HEK293 (cell line): ENCODE data around the gene TPSG1.

Experiments used
- GFI1B ChIP-seq: fragments of 450-650 bp; formaldehyde crosslinking; IDR thresholded peaks from 2 replicates; pipeline ENCODE4 v1.5.1; 2016; ENCODE audit warnings: missing biosample characterization, missing genetic modification characterization
- KLF7 ChIP-seq: fragments of 450-650 bp; formaldehyde crosslinking; IDR thresholded peaks from 2 replicates; pipeline ENCODE4 v1.5.1; 2016; ENCODE audit warnings: missing biosample characterization, missing genetic modification characterization, borderline replicate concordance
- PRDM4 ChIP-seq: fragments of 450-650 bp; formaldehyde crosslinking; IDR thresholded peaks from 2 replicates; pipeline ENCODE4 v1.5.1; 2017; ENCODE audit warnings: missing biosample characterization, missing genetic modification characterization
- REST ChIP-seq: fragments of 450-650 bp; formaldehyde crosslinking; IDR thresholded peaks from 2 replicates; pipeline ENCODE4 v1.5.1; 2016; ENCODE audit warnings: missing biosample characterization, missing genetic modification characterization
- ZBTB6 ChIP-seq: fragments of 450-650 bp; formaldehyde crosslinking; IDR thresholded peaks from 2 replicates; pipeline ENCODE4 v1.5.1; 2017; ENCODE audit warnings: missing biosample characterization, missing genetic modification characterization
- ZNF112 ChIP-seq: fragments of 450-650 bp; formaldehyde crosslinking; IDR thresholded peaks from 2 replicates; pipeline ENCODE4 v1.5.0; 2017; ENCODE audit warnings: missing biosample characterization, missing genetic modification characterization
- ZNF114 ChIP-seq: fragments of 450-650 bp; formaldehyde crosslinking; IDR thresholded peaks from 2 replicates; pipeline ENCODE4 v1.5.0; 2017; ENCODE audit warnings: missing biosample characterization, missing genetic modification characterization
- ZNF214 ChIP-seq: fragments of 450-650 bp; formaldehyde crosslinking; IDR thresholded peaks from 2 replicates; pipeline ENCODE4 v1.5.1; 2017; ENCODE audit warnings: missing biosample characterization, mild to moderate bottlenecking, missing genetic modification characterization, borderline replicate concordance
- ZNF350 ChIP-seq: fragments of 450-650 bp; formaldehyde crosslinking; IDR thresholded peaks from 2 replicates; pipeline ENCODE4 v1.5.0; 2017; ENCODE audit warnings: missing biosample characterization, mild to moderate bottlenecking, missing genetic modification characterization
- ZNF488 ChIP-seq: fragments of 450-650 bp; formaldehyde crosslinking; IDR thresholded peaks from 2 replicates; pipeline ENCODE4 v1.5.1; 2016; ENCODE audit warnings: missing biosample characterization, missing genetic modification characterization
- ZNF623 ChIP-seq: fragments of 450-650 bp; formaldehyde crosslinking; IDR thresholded peaks from 2 replicates; pipeline ENCODE4 v1.5.1; 2016; ENCODE audit warnings: missing biosample characterization, missing genetic modification characterization
- ZNF658 ChIP-seq: fragments of 450-650 bp; formaldehyde crosslinking; IDR thresholded peaks from 2 replicates; pipeline ENCODE4; 2016; ENCODE audit warnings: missing biosample characterization, missing genetic modification characterization
- ZNF670 ChIP-seq: fragments of 450-650 bp; formaldehyde crosslinking; IDR thresholded peaks from 2 replicates; pipeline ENCODE4 v1.5.1; 2016; ENCODE audit warnings: missing biosample characterization, missing genetic modification characterization, low read depth
- ZNF692 ChIP-seq: fragments of 450-650 bp; formaldehyde crosslinking; IDR thresholded peaks from 2 replicates; pipeline ENCODE4 v1.5.1; 2016; ENCODE audit warnings: missing biosample characterization, missing genetic modification characterization
- ZNF707 ChIP-seq: fragments of 450-650 bp; formaldehyde crosslinking; IDR thresholded peaks from 2 replicates; pipeline ENCODE4 v1.5.1; 2016; ENCODE audit warnings: missing biosample characterization, missing genetic modification characterization
- ZNF792 ChIP-seq: fragments of 450-650 bp; formaldehyde crosslinking; IDR thresholded peaks from 2 replicates; pipeline ENCODE4 v1.5.1; 2016; ENCODE audit warnings: missing biosample characterization, missing genetic modification characterization
- TF ChIP-seq, protein P1 (sequence below): fragments of 450-650 bp; formaldehyde crosslinking; IDR thresholded peaks from 2 replicates; pipeline ENCODE4 v1.5.1; 2016; ENCODE audit warnings: missing biosample characterization, missing genetic modification characterization
- TF ChIP-seq, protein P2 (sequence below): fragments of 450-650 bp; IDR thresholded peaks from 2 replicates; pipeline ENCODE4 v1.5.1; 2018; ENCODE audit warnings: missing biosample characterization, missing genetic modification characterization
- TF ChIP-seq, protein P3 (sequence below): fragments of 450-650 bp; formaldehyde crosslinking; conservative IDR thresholded peaks from 2 replicates; pipeline ENCODE4 v1.5.1; 2016; ENCODE audit warnings: low read depth, missing biosample characterization, missing genetic modification characterization
- TF ChIP-seq, protein P4 (sequence below): IDR thresholded peaks from 2 replicates; pipeline ENCODE4 v1.6.1; 2011; ENCODE audit warnings: mild to moderate bottlenecking, low read depth, low read length, borderline replicate concordance

The TPSG1 gene

DNA sequence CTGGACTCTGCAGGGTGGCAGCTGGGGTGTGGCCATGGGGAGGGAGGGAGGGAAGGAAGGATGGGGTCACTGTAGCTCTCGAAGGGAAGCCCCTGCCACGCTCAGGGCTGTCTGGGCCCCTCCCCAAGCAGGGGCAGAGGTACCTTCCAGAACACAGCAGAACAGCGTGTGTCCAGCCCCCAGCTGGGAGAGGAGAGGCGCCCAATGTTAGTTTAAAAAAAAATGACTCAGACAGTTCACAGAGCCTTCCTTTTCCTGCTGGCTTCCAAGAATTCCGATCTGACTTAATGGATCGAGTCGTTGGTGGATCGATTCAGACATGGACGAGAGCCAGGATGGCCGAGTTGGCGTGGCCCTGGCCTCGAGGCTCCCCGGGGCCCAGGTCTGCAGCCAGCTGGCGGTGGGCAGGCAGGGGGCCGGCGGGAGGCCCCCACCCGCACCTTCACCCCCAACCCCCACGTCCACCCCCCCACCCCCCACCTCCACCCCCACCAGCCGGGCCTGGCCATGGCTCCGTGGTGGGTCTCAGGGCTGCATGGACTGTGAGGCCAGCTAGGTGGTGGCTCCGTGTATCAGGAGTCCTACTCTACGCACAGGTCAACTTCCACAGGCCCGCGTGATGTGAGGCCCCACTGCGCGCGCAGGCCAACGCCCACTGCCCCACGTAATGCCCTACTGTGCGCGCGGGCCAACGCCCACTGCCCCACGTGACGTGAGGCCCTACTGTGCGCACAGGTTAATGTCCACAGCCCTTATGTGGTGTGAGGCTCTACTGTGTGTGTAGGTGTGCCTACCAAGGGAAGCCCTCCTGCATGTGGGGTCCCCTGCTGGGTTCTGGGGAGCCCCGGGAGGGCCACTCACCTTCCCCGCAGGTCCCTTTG is 50.4 kb downstream of the TPSG1 start (continued):
- TF ChIP-seq REST: no peak
- TF ChIP-seq, protein P1, sequence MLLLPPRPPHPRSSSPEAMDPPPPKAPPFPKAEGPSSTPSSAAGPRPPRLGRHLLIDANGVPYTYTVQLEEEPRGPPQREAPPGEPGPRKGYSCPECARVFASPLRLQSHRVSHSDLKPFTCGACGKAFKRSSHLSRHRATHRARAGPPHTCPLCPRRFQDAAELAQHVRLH: no peak
- TF ChIP-seq ZNF350 (tag by site-specific recombination): no peak
- no peak for TF ChIP-seq ZBTB6 (tag by site-specific recombination)
- no peak for TF ChIP-seq ZNF488 (tag by site-specific recombination)
- TF ChIP-seq ZNF214: no peak
- TF ChIP-seq, protein P2, sequence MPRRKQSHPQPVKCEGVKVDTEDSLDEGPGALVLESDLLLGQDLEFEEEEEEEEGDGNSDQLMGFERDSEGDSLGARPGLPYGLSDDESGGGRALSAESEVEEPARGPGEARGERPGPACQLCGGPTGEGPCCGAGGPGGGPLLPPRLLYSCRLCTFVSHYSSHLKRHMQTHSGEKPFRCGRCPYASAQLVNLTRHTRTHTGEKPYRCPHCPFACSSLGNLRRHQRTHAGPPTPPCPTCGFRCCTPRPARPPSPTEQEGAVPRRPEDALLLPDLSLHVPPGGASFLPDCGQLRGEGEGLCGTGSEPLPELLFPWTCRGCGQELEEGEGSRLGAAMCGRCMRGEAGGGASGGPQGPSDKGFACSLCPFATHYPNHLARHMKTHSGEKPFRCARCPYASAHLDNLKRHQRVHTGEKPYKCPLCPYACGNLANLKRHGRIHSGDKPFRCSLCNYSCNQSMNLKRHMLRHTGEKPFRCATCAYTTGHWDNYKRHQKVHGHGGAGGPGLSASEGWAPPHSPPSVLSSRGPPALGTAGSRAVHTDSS: no peak
- TF ChIP-seq ZNF692 (tag by site-specific recombination): no peak
- TF ChIP-seq, protein P3, sequence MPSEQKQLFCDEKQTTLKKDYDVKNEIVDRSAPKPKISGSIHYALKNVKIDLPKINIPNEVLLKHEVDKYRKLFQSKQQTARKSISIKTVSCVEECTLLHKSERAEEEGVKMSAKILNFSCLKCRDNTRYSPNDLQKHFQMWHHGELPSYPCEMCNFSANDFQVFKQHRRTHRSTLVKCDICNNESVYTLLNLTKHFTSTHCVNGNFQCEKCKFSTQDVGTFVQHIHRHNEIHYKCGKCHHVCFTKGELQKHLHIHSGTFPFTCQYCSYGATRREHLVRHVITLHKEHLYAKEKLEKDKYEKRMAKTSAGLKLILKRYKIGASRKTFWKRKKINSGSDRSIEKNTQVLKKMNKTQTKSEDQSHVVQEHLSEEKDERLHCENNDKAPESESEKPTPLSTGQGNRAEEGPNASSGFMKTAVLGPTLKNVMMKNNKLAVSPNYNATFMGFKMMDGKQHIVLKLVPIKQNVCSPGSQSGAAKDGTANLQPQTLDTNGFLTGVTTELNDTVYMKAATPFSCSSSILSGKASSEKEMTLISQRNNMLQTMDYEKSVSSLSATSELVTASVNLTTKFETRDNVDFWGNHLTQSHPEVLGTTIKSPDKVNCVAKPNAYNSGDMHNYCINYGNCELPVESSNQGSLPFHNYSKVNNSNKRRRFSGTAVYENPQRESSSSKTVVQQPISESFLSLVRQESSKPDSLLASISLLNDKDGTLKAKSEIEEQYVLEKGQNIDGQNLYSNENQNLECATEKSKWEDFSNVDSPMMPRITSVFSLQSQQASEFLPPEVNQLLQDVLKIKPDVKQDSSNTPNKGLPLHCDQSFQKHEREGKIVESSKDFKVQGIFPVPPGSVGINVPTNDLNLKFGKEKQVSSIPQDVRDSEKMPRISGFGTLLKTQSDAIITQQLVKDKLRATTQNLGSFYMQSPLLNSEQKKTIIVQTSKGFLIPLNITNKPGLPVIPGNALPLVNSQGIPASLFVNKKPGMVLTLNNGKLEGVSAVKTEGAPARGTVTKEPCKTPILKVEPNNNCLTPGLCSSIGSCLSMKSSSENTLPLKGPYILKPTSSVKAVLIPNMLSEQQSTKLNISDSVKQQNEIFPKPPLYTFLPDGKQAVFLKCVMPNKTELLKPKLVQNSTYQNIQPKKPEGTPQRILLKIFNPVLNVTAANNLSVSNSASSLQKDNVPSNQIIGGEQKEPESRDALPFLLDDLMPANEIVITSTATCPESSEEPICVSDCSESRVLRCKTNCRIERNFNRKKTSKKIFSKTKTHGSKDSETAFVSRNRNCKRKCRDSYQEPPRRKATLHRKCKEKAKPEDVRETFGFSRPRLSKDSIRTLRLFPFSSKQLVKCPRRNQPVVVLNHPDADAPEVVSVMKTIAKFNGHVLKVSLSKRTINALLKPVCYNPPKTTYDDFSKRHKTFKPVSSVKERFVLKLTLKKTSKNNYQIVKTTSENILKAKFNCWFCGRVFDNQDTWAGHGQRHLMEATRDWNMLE (tag by site-specific recombination): no peak
- no peak for TF ChIP-seq ZNF114 (tag by site-specific recombination)
- TF ChIP-seq PRDM4 (tag by site-specific recombination): no peak
- TF ChIP-seq ZNF670 (tag by site-specific recombination): no peak
- TF ChIP-seq GFI1B (tag by site-specific recombination): no peak
- TF ChIP-seq ZNF112: no peak
- TF ChIP-seq ZNF658: no peak
- TF ChIP-seq, protein P4, sequence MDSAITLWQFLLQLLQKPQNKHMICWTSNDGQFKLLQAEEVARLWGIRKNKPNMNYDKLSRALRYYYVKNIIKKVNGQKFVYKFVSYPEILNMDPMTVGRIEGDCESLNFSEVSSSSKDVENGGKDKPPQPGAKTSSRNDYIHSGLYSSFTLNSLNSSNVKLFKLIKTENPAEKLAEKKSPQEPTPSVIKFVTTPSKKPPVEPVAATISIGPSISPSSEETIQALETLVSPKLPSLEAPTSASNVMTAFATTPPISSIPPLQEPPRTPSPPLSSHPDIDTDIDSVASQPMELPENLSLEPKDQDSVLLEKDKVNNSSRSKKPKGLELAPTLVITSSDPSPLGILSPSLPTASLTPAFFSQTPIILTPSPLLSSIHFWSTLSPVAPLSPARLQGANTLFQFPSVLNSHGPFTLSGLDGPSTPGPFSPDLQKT: no peak
- no peak for TF ChIP-seq ZNF792
- no peak for TF ChIP-seq ZNF707 (tag by site-specific recombination)
- no peak for TF ChIP-seq ZNF623 (tag by site-specific recombination)
- TF ChIP-seq KLF7 (tag by site-specific recombination): no peak
